Daoy (cell line): ENCODE measurements around the gene TIMM10. TPM values are rescaled to one million over a fixed set of nuclear protein-coding genes. Genes with fewer than 3 reads are reported as not detected.
A peak's percentile ranks its signal among the peaks of the same experiment; 100 is the strongest.

Experiments
- DNase-seq: peaks from one replicate; pipeline ENCODE4 v3.0.0-alpha.2; 2015; ENCODE audit warnings: low read depth
- total RNA-seq: library from RNA; depleted of rRNA; stranded (reverse); fragments of >200 nt; shearing (Covaris generic); gene quantifications from 2 replicates; pipeline ENCODE4 v1.2.3, GENCODE V29; 2014; rRNA removed

The TIMM10 gene
- total RNA-seq, result 164 and 188 TPM in 2 replicates

- peak; percentile 98 for DNase-seq
Observed at GRCh38 chr11:57530596-57531507, at the start of gene TIMM10. Gene TIMM10, minus strand, starts transcription at chr11:57530754. Its CDS starts 565 bp downstream, at chr11:57530189.

GRCh38 chr11:57574061-57574460 lies 43.5 kb upstream of the TIMM10 start:
- DNase-seq, result no peak

- DNase-seq, result no peak
Observed at GRCh38 chr11:57571606-57572005, 41.1 kb upstream of the TIMM10 start.

GRCh38 chr11:57568330-57568766 lies 37.8 kb upstream of the TIMM10 start:
- no peak for DNase-seq

- peak; percentile 86 for DNase-seq
Observed at GRCh38 chr11:57567515-57568329, 37.2 kb upstream of the TIMM10 start, which contains the start of gene UBE2L6. Gene UBE2L6, minus strand, starts transcription at chr11:57567672. Its CDS starts 61 bp downstream, at chr11:57567611.

GRCh38 chr11:57566905-57567514 lies 36.5 kb upstream of the TIMM10 start:
- DNase-seq, result peak; percentile 41

GRCh38 chr11:57566005-57566904 lies 35.7 kb upstream of the TIMM10 start:
- peak; percentile 51 for DNase-seq

- DNase-seq, result no peak
Observed at GRCh38 chr11:57562596-57562995, 32.0 kb upstream of the TIMM10 start.

GRCh38 chr11:57560146-57560545 lies 29.6 kb upstream of the TIMM10 start:
- no peak for DNase-seq

GRCh38 chr11:57556041-57556440 lies 25.5 kb upstream of the TIMM10 start:
- DNase-seq, result no peak

- no peak for DNase-seq
Observed at GRCh38 chr11:57555393-57555792, 24.8 kb upstream of the TIMM10 start.

GRCh38 chr11:57552479-57552878 lies 21.9 kb upstream of the TIMM10 start:
- DNase-seq, result no peak

GRCh38 chr11:57551941-57552340 lies 21.4 kb upstream of the TIMM10 start:
- no peak for DNase-seq

- DNase-seq, result no peak
Observed at GRCh38 chr11:57549983-57550382, 19.4 kb upstream of the TIMM10 start.

- no peak for DNase-seq
Observed at GRCh38 chr11:57547854-57548377, 17.4 kb upstream of the TIMM10 start.

GRCh38 chr11:57546869-57547475 lies 16.4 kb upstream of the TIMM10 start:
- DNase-seq, result peak; percentile 63

- no peak for DNase-seq
Observed at GRCh38 chr11:57546451-57546850, 15.9 kb upstream of the TIMM10 start.

GRCh38 chr11:57545883-57546282 lies 15.3 kb upstream of the TIMM10 start:
- DNase-seq, result no peak

- no peak for DNase-seq
Observed at GRCh38 chr11:57544566-57544965, 14.0 kb upstream of the TIMM10 start.

GRCh38 chr11:57543593-57543992 lies 13.0 kb upstream of the TIMM10 start:
- DNase-seq, result no peak
